ENCODE data around the gene PAX8. TPM values are rescaled to one million over a fixed set of nuclear protein-coding genes. Genes with fewer than 3 reads are reported as not detected.

PAX8 gene
- total and polyA plus RNA-seq, 2 donors (not counting 1 experiment from before 2014, with no cell fraction given) = 0.26 to 0.50 TPM

DNA sequence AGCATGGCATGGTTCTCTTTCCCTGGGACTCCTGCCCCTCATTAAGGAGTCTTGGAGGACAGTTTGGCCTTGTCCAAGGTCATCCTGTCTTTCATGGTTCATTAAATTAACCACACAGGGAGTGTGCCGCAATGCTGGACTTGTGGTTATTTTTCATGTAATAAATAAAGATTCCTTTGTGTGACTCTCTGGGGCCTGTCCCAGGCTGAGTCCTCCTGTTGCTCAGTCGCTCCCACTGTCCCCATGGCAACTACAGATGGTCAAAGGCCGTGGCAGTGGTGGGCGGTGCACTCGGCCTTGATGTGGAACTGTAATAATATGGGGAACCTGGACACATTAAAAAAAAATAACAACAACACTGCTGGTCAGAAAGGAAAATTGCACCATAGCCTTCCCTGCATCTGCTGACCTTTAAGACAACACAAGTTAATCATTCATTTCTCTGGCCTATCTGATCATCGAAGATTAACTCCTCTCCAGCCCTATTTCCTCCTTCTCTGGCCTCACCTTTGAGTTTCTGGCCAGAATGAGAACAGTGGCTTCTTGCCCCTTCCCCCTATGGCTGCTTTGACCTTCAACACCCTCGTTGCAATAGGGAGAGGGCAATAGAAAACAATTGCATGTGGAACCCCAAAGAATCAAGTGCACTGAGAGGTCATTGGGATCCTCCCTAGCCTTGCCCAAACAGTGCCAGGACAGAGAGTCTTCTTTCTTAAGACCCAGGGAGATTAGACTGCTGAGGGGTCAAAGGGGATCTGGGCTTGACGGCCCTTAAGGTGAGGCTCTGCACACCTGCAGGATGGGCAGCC lies 60.2 kb downstream of the PAX8 start:
- H3K9me3 ChIP-seq (ENCODE audit: control insufficient read depth, insufficient read depth, low read depth, low read length) = no peaks in the 10 kb centered on the region
- H2AFZ ChIP-seq (ENCODE audit: low read length) = no peak overlapping the region
- no peak overlapping the region for H3K9ac ChIP-seq (ENCODE audit: insufficient read depth, low read length)
- H4K20me1 ChIP-seq (ENCODE audit: control insufficient read depth, extremely low read depth, insufficient read depth, low read length) = no peaks in the 10 kb centered on the region
- no peak overlapping the region for H3K4me3 ChIP-seq (replicated peaks in 1 of 4; ENCODE audit: control extremely low read depth in 1 of 4, insufficient read depth in 1 of 4, low read depth in 3 of 4, low read length in 4 of 4)
- no peaks in the 10 kb centered on the region for H3K36me3 ChIP-seq (ENCODE audit: control insufficient read depth, insufficient read depth, low read length)
- peaks cover 2% of the 10 kb centered on the region for H3K27me3 ChIP-seq (ENCODE audit: control insufficient read depth, insufficient read depth, low read length)
- H3K79me2 ChIP-seq (ENCODE audit: control insufficient read depth, insufficient read depth, low read length) = no peaks in the 10 kb centered on the region
- peaks cover 12% of the 10 kb centered on the region for H3K4me1 ChIP-seq (ENCODE audit: control insufficient read depth, extremely low read depth, insufficient read depth, low read length)
- H3K27ac ChIP-seq (ENCODE audit: insufficient read depth, low read length) = peak overlapping the region; percentile 8
- peak; percentile 63 to 65 for DNase-seq (ENCODE audit: low read depth in 2 of 2)
- no peak for TF ChIP-seq EZH2 (IDR thresholded peaks at IDR 0.05; ENCODE audit: low read length, missing control alignments)
- TF ChIP-seq, protein P1, sequence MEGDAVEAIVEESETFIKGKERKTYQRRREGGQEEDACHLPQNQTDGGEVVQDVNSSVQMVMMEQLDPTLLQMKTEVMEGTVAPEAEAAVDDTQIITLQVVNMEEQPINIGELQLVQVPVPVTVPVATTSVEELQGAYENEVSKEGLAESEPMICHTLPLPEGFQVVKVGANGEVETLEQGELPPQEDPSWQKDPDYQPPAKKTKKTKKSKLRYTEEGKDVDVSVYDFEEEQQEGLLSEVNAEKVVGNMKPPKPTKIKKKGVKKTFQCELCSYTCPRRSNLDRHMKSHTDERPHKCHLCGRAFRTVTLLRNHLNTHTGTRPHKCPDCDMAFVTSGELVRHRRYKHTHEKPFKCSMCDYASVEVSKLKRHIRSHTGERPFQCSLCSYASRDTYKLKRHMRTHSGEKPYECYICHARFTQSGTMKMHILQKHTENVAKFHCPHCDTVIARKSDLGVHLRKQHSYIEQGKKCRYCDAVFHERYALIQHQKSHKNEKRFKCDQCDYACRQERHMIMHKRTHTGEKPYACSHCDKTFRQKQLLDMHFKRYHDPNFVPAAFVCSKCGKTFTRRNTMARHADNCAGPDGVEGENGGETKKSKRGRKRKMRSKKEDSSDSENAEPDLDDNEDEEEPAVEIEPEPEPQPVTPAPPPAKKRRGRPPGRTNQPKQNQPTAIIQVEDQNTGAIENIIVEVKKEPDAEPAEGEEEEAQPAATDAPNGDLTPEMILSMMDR (conservative IDR thresholded peaks at IDR 0.05 in 1 of 2, IDR thresholded peaks at IDR 0.05 in 1 of 2; ENCODE audit: low read depth in 1 of 2, low read length in 2 of 2) = no peak
- no peak overlapping the region for H3K4me2 ChIP-seq (ENCODE audit: extremely low read depth, insufficient read depth, low read length)

DNA sequence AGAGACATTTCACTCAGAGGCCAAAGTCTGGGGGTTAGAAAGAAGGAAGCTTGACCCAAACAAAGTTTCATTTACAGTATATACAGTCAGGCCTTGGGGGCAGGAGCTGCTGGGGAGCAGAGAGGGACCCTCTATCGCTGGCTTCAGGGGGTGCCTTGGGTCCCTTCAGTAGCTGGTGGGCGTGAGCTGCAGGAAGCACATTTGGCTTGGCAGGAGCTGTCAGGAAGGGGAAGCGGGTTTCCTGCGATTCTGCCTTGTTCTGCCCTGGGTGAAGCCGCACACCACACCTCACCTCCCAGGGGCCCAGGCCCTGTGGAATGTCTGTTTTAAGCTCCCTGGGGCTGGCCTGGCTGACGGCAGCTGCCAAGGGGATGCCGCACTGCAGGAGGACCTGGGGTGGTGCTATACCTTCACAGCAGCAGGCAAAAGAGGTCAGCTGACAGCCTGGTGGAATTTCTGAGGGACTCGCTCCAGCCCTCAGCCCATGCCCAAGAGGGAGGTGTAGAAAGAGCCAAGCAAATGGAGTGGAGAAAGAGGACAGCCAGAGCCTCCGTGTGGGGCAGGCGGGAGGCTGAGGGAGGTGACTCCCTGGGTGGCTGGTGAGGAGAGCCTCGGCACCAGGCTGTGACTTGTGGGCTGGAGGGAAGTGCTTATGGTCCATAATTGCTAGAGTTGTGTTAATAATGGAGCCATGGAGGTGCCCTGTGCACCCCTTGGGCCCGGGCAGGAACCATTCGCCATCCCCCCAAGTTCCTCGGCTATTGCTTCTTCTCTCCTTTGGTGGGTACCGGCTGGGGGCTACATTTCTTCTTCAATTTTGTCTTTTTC lies 61.1 kb downstream of the PAX8 start:
- H3K4me1 ChIP-seq (ENCODE audit: control insufficient read depth, extremely low read depth, insufficient read depth, low read length) = peaks cover 12% of the 10 kb centered on the region
- no peaks in the 10 kb centered on the region for H4K20me1 ChIP-seq (ENCODE audit: control insufficient read depth, extremely low read depth, insufficient read depth, low read length)
- no peaks in the 10 kb centered on the region for H3K9me3 ChIP-seq (ENCODE audit: control insufficient read depth, insufficient read depth, low read depth, low read length)
- H3K4me2 ChIP-seq (ENCODE audit: extremely low read depth, insufficient read depth, low read length) = no peak overlapping the region
- no peak overlapping the region for H3K9ac ChIP-seq (ENCODE audit: insufficient read depth, low read length)
- peak overlapping the region; percentile 8 for H3K27ac ChIP-seq (ENCODE audit: insufficient read depth, low read length)
- no peaks in the 10 kb centered on the region for H3K79me2 ChIP-seq (ENCODE audit: control insufficient read depth, insufficient read depth, low read length)
- no peak for TF ChIP-seq EZH2 (IDR thresholded peaks at IDR 0.05; ENCODE audit: low read length, missing control alignments)
- TF ChIP-seq, protein P1 (conservative IDR thresholded peaks at IDR 0.05 in 1 of 2, IDR thresholded peaks at IDR 0.05 in 1 of 2; ENCODE audit: low read depth in 1 of 2, low read length in 2 of 2) = no peak
- no peaks in the 10 kb centered on the region for H3K36me3 ChIP-seq (ENCODE audit: control insufficient read depth, insufficient read depth, low read length)
- peak in 1 of 2 donors; percentile 39 for DNase-seq (ENCODE audit: low read depth in 2 of 2)
- peaks cover 2% of the 10 kb centered on the region for H3K27me3 ChIP-seq (ENCODE audit: control insufficient read depth, insufficient read depth, low read length)
- no peak overlapping the region for H2AFZ ChIP-seq (ENCODE audit: low read length)
- no peak overlapping the region for H3K4me3 ChIP-seq (replicated peaks in 1 of 4; ENCODE audit: control extremely low read depth in 1 of 4, insufficient read depth in 1 of 4, low read depth in 3 of 4, low read length in 4 of 4)

DNA sequence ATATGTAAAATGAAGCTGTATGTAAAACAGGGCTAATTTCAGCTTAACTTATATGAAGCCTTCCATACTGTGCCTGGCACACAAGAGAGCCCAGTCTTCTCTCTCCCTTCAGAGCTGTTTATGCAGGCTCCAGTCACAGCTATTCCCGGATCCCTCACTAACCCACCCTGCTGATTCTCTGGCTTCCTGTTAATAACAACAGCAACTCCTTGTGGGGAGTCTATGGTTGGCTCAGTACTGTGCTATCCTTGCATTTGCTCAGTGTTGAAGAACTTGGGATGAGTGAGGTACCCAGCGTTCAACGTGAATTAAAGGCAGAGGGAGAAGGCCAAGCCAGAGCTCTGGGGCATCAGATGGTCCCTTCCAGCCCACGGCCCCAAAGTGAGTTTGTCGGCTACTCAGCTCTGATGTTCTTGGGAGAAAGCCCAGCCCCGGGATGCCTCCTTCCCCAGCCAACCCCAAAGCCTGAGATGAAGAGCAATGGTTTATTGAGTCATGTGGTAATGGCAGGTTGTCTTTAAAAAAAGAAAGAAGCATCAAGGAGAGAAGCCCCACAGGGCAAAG lies 61.7 kb downstream of the PAX8 start:
- Histone ChIP-seq H3K4me2 (ENCODE audit: extremely low read depth, insufficient read depth, low read length) (no peak overlapping the region), H3K4me1 (ENCODE audit: control insufficient read depth, extremely low read depth, insufficient read depth, low read length) (peaks cover 15% of the 10 kb centered on the region), H3K9ac (ENCODE audit: insufficient read depth, low read length) (no peak overlapping the region), H4K20me1 (ENCODE audit: control insufficient read depth, extremely low read depth, insufficient read depth, low read length) (no peaks in the 10 kb centered on the region), H3K79me2 (ENCODE audit: control insufficient read depth, insufficient read depth, low read length) (no peaks in the 10 kb centered on the region), H3K27ac (ENCODE audit: insufficient read depth, low read length) (no peak overlapping the region), H3K4me3 (replicated peaks in 1 of 4; ENCODE audit: control extremely low read depth in 1 of 4, insufficient read depth in 1 of 4, low read depth in 3 of 4, low read length in 4 of 4) (no peak overlapping the region), H3K36me3 (ENCODE audit: control insufficient read depth, insufficient read depth, low read length) (no peaks in the 10 kb centered on the region), H2AFZ (ENCODE audit: low read length) (no peak overlapping the region), H3K27me3 (ENCODE audit: control insufficient read depth, insufficient read depth, low read length) (peaks cover 2% of the 10 kb centered on the region), H3K9me3 (ENCODE audit: control insufficient read depth, insufficient read depth, low read depth, low read length) (no peaks in the 10 kb centered on the region)
- TF ChIP-seq, protein P1 (conservative IDR thresholded peaks at IDR 0.05 in 1 of 2, IDR thresholded peaks at IDR 0.05 in 1 of 2; ENCODE audit: low read depth in 1 of 2, low read length in 2 of 2) = no peak
- TF ChIP-seq EZH2 (IDR thresholded peaks at IDR 0.05; ENCODE audit: low read length, missing control alignments) = no peak
- DNase-seq (ENCODE audit: low read depth in 2 of 2) = peak in 1 of 2 donors; percentile 34
